ENCODE results near the gene ABLIM1. TPM values are rescaled to one million over a fixed set of nuclear protein-coding genes. Genes with fewer than 3 reads are reported as not detected.

Gene ABLIM1
- total RNA-seq, 1 donor from 2014 or later: 39.8 TPM

DNA sequence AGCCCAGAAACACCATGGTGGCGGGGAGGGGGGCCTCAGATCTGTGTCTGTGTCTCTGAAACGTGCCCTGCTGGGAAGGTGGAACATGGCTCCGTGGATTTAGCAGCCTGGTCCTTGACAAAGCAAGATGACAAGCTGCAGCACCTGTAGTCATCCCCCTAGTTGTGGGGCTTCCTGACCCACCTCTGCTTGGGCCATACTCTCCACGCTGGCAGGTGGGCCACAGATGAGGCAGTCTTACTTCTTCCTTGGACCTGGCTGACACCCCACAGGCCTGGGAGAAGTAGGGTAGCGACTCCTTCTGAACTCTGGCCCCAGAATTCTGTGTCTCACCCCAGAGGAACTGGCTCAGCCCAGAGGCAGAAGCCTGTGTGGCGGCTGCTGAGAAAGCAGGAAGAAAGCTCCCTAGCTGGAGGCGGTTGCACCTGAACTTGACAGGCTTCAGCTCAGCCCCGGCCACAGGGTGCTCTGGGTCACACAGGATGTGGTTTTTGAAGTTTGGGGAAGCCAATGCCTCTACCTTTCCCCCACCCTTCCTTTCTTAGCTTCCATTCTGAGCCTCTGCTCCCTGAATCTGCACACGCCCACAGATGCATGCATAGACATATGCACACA, 113.9 kb downstream of the ABLIM1 start:
- Histone ChIP-seq H2AFZ (replicated peaks) (no peak overlapping the region), H3K9ac (no peak overlapping the region), H3K27ac (no peak overlapping the region), H3K36me3 (no peaks in the 10 kb centered on the region), H3K4me1 (peaks cover 17% of the 10 kb centered on the region), H3F3A (ENCODE audit: low read depth) (peaks cover 7% of the 10 kb centered on the region), H3K4me3 (no peak overlapping the region), H3K9me3 (ENCODE audit: low read depth) (no peaks in the 10 kb centered on the region), H3K79me2 (ENCODE audit: low read depth) (no peaks in the 10 kb centered on the region), H3K27me3 (no peaks in the 10 kb centered on the region), H4K20me1 (ENCODE audit: low read depth) (no peaks in the 10 kb centered on the region), H3K4me2 (no peak overlapping the region)
- Mint-ChIP-seq H3K4me1 (peaks cover 5% of the 10 kb centered on the region), H3K27me3 (ENCODE audit: insufficient read depth, low read depth) (no peaks in the 10 kb centered on the region), H3K27ac (peak overlapping the region; percentile 76), H3K4me3 (no peak overlapping the region), H3K36me3 (peaks cover 2% of the 10 kb centered on the region), H3K9me3 (peaks cover 4% of the 10 kb centered on the region)
- no peak for DNase-seq (ENCODE audit: low spot score)
- no peak for TF ChIP-seq EZH2phosphoT487 (IDR thresholded peaks at IDR 0.05)

- Histone ChIP-seq H3K36me3 (no peaks in the 10 kb centered on the region), H3K27me3 (no peaks in the 10 kb centered on the region), H3K79me2 (ENCODE audit: low read depth) (no peaks in the 10 kb centered on the region), H4K20me1 (ENCODE audit: low read depth) (no peaks in the 10 kb centered on the region), H3F3A (ENCODE audit: low read depth) (peaks cover 14% of the 10 kb centered on the region), H2AFZ (replicated peaks) (no peak overlapping the region), H3K9ac (no peak overlapping the region), H3K9me3 (ENCODE audit: low read depth) (no peaks in the 10 kb centered on the region), H3K27ac (no peak overlapping the region), H3K4me2 (no peak overlapping the region), H3K4me3 (no peak overlapping the region), H3K4me1 (peaks cover 24% of the 10 kb centered on the region)
- H3K27me3 Mint-ChIP-seq (ENCODE audit: insufficient read depth, low read depth): no peaks in the 10 kb centered on the region
- no peak for DNase-seq (ENCODE audit: low spot score)
- peaks cover 2% of the 10 kb centered on the region for H3K36me3 Mint-ChIP-seq
- H3K9me3 Mint-ChIP-seq: peaks cover 4% of the 10 kb centered on the region
- H3K4me1 Mint-ChIP-seq: peaks cover 7% of the 10 kb centered on the region
- H3K4me3 Mint-ChIP-seq: no peak overlapping the region
- TF ChIP-seq EZH2 (IDR thresholded peaks at IDR 0.05) (no peak), CTCF (IDR thresholded peaks at IDR 0.05) (no peak), EZH2phosphoT487 (IDR thresholded peaks at IDR 0.05) (no peak)
- no peak overlapping the region for H3K27ac Mint-ChIP-seq
These were observed 114.6 kb downstream of the ABLIM1 start for GRCh38 chr10:114543456-114543855.

DNA sequence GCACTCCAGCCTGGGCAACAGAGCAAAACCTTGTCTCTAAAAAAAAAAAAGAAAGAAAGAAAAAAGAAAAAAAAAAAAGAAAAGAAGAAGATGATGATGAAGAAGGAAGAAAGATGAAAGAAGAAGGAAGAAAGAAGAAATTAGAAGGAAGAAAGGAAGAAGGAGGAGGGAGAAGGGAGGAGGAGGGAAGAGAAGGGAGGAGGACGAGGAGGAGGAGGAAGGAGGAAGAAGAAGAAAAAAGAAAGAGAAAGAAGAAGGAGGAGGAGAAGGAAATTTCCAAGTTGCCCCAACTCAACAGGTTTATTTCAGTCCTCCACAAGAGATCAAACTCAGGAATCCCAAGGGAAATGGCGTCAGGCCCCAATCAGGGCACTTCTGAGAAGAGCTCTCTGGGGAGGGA, 115.7 kb downstream of the ABLIM1 start:
- Histone ChIP-seq H3F3A (ENCODE audit: low read depth) (peaks cover 25% of the 10 kb centered on the region), H3K4me2 (no peak overlapping the region), H3K4me1 (peaks cover 30% of the 10 kb centered on the region), H3K79me2 (ENCODE audit: low read depth) (no peaks in the 10 kb centered on the region), H3K9me3 (ENCODE audit: low read depth) (no peaks in the 10 kb centered on the region), H4K20me1 (ENCODE audit: low read depth) (no peaks in the 10 kb centered on the region), H3K4me3 (no peak overlapping the region), H2AFZ (replicated peaks) (no peak overlapping the region), H3K27ac (no peak overlapping the region), H3K36me3 (no peaks in the 10 kb centered on the region), H3K27me3 (no peaks in the 10 kb centered on the region), H3K9ac (no peak overlapping the region)
- Mint-ChIP-seq H3K9me3 (peaks cover 4% of the 10 kb centered on the region), H3K36me3 (peaks cover 2% of the 10 kb centered on the region), H3K27me3 (ENCODE audit: insufficient read depth, low read depth) (no peaks in the 10 kb centered on the region), H3K4me3 (no peak overlapping the region), H3K27ac (no peak overlapping the region), H3K4me1 (peaks cover 15% of the 10 kb centered on the region)
- TF ChIP-seq EZH2phosphoT487 (IDR thresholded peaks at IDR 0.05): no peak
- no peak for TF ChIP-seq CTCF (IDR thresholded peaks at IDR 0.05)
- TF ChIP-seq EZH2 (IDR thresholded peaks at IDR 0.05): no peak
- DNase-seq (ENCODE audit: low spot score): no peak

GRCh38 chr10:114541797-114542160, 116.3 kb downstream of the ABLIM1 start:
- Histone ChIP-seq H3K27me3 (no peaks in the 10 kb centered on the region), H3K4me3 (no peak overlapping the region), H3K9me3 (ENCODE audit: low read depth) (no peaks in the 10 kb centered on the region), H3K36me3 (no peaks in the 10 kb centered on the region), H3K4me1 (peaks cover 33% of the 10 kb centered on the region), H3F3A (ENCODE audit: low read depth) (peaks cover 26% of the 10 kb centered on the region), H2AFZ (replicated peaks) (no peak overlapping the region), H3K79me2 (ENCODE audit: low read depth) (no peaks in the 10 kb centered on the region), H3K27ac (no peak overlapping the region), H4K20me1 (ENCODE audit: low read depth) (no peaks in the 10 kb centered on the region), H3K9ac (no peak overlapping the region), H3K4me2 (no peak overlapping the region)
- Mint-ChIP-seq H3K27me3 (ENCODE audit: insufficient read depth, low read depth) (no peaks in the 10 kb centered on the region), H3K36me3 (peaks cover 2% of the 10 kb centered on the region), H3K27ac (peak overlapping the region; percentile 29), H3K9me3 (peaks cover 4% of the 10 kb centered on the region), H3K4me3 (no peak overlapping the region), H3K4me1 (peaks cover 18% of the 10 kb centered on the region)
- no peak for DNase-seq (ENCODE audit: low spot score)
- no peak for TF ChIP-seq CTCF (IDR thresholded peaks at IDR 0.05)
- no peak for TF ChIP-seq EZH2 (IDR thresholded peaks at IDR 0.05)
- no peak for TF ChIP-seq EZH2phosphoT487 (IDR thresholded peaks at IDR 0.05)

All from neural progenitor cell (in vitro differentiated cells).